SJSA1 (cell line): ENCODE results near the gene TLX3. TPM values are rescaled to one million over a fixed set of nuclear protein-coding genes. Genes with fewer than 3 reads are reported as not detected.
"Not testable (repeated sequence)": the region's sequence is repeated elsewhere in the genome, so short reads cannot be mapped to it uniquely, and the experiment has no call there.

ENCODE experiments used
- DNase-seq, 2 experiments: peaks; one replicate each; pipeline ENCODE4 v3.0.0-alpha.2; 2015 to 2020; ENCODE audit warnings: low spot score in 2 of 2, low read depth in 1 of 2
- H3K27ac ChIP-seq: fragments of 250-450 bp; sonication (Bioruptor Pico); 2 replicates; pipeline ENCODE4 v1.5.1; 2020; ENCODE audit warnings: mild to moderate bottlenecking, moderate library complexity
- H3K27me3 ChIP-seq: fragments of 250-450 bp; sonication (Bioruptor Pico); replicated peaks from 2 replicates; pipeline ENCODE4 v1.5.1; 2020; ENCODE audit warnings: mild to moderate bottlenecking, moderate library complexity
- H3K36me3 ChIP-seq: fragments of 250-450 bp; sonication (Bioruptor Pico); 2 replicates; pipeline ENCODE4 v1.5.1; 2020; ENCODE audit warnings: mild to moderate bottlenecking
- H3K4me1 ChIP-seq: fragments of 250-450 bp; sonication (Bioruptor Pico); replicated peaks from 2 replicates; pipeline ENCODE4 v1.6.1; 2021; ENCODE audit warnings: mild to moderate bottlenecking
- H3K4me3 ChIP-seq: fragments of 250-450 bp; sonication (Bioruptor Pico); 2 replicates; pipeline ENCODE4 v1.5.1; 2020; ENCODE audit warnings: mild to moderate bottlenecking
- H3K9me3 ChIP-seq: fragments of 250-450 bp; sonication (Bioruptor Pico); replicated peaks from 2 replicates; pipeline ENCODE4 v1.5.1; 2020; ENCODE audit warnings: mild to moderate bottlenecking
- total RNA-seq: library from RNA; depleted of rRNA; stranded (reverse); fragments of >200 nt; shearing (Covaris generic); gene quantifications from 2 replicates; pipeline ENCODE4 v1.2.3, GENCODE V29; 2014; rRNA removed

The TLX3 gene
- total RNA-seq, 1 experiment from 2014 or later: not detected

GRCh38 chr5:171357843-171358242, 48.8 kb downstream of the TLX3 start:
- H3K4me3 ChIP-seq: no peak overlapping the region

GRCh38 chr5:171361151-171361550, 52.1 kb downstream of the TLX3 start:
- H3K9me3 ChIP-seq: not testable (repeated sequence)

More at GRCh38 chr5:171357843-171358242, 48.8 kb downstream of the TLX3 start:
- Histone ChIP-seq H3K36me3 (no peaks in the 10 kb centered on the region), H3K4me1 (no peaks in the 10 kb centered on the region), H3K27ac (no peak overlapping the region), H3K27me3 (no peaks in the 10 kb centered on the region), H3K9me3 (peaks cover 3% of the 10 kb centered on the region; the same call in 1 of the 2 replicates)
- no peak for DNase-seq

More at GRCh38 chr5:171361151-171361550, 52.1 kb downstream of the TLX3 start:
- H3K27ac ChIP-seq, H3K36me3 ChIP-seq, H3K4me3 ChIP-seq, DNase-seq, H3K27me3 ChIP-seq, H3K4me1 ChIP-seq: not testable (repeated sequence)

Other genes with a start within 250 kb of the TLX3 start
- 2,195 and 3,207 TPM in 2 replicates for gene NPM1, start 78.6 kb downstream of the TLX3 start, total RNA-seq
- gene FGF18, start 110.4 kb downstream of the TLX3 start, total RNA-seq: 0.21 TPM in 1 of 2 replicates, not detected in the other